A549 (cell line): ENCODE results near the gene TMA7B. TPM values are rescaled to one million over a fixed set of nuclear protein-coding genes. Genes with fewer than 3 reads are reported as not detected.

ENCODE experiments used
- ATAC-seq, 2 experiments: fragments of 200-7000 bp in 1 of 2; fragments of >200 bp in 1 of 2; cut with Nextera tagmentation in 1 of 2; cut with Tn5 transposase in 1 of 2; 3 replicates each; pipeline versions ENCODE4 v1.8.0 to v1.9.1; 2018 to 2020; ENCODE audit warnings: mild to moderate bottlenecking in 1 of 2, moderate library complexity in 1 of 2
- CTCF ChIA-PET: fragments of 300-600 bp; sonication (Branson Sonifier 250); formaldehyde crosslinking; extraction: SDS; loops from one replicate; lab custom pipeline; 2021; ENCODE audit warnings: antibody characterized with exemption, inconsistent platforms; lab: Yijun Ruan, JAX
- POLR2A ChIA-PET: fragments of 350-600 bp; formaldehyde crosslinking; extraction: SDS; loops from one replicate; lab custom pipeline; 2021; ENCODE audit warnings: antibody characterized with exemption, inconsistent platforms; lab: Yijun Ruan, JAX
- DNase-seq, 2 experiments: peaks; one replicate each; pipeline versions ENCODE4 v3.0.0 to v3.0.0-alpha.2; 2011 to 2016; ENCODE audit warnings: low read depth in 1 of 2, low spot score in 1 of 2
- FAIRE-seq: peaks from 2 replicates; lab custom pipeline; 2011; peaks lifted over from hg19 to GRCh38; lab: Jason Lieb, UNC
- H3K27ac ChIP-seq, 2 experiments: fragments of >200 bp; sonication (Bioruptor Twin); formaldehyde crosslinking; 3 replicates each; pipeline ENCODE4 v1.5.1; 2016 to 2017
- H3K4me1 ChIP-seq: fragments of >200 bp; sonication (Bioruptor Twin); formaldehyde crosslinking; 3 replicates; pipeline ENCODE4 v1.6.1; 2016
- H3K4me2 ChIP-seq: fragments of >200 bp; sonication (Bioruptor Twin); formaldehyde crosslinking; 3 replicates; pipeline ENCODE4 v1.6.1; 2016
- H3K4me3 ChIP-seq: fragments of >200 bp; sonication (Bioruptor Twin); formaldehyde crosslinking; 3 replicates; pipeline ENCODE4 v1.5.1; 2016
- H3K9me3 ChIP-seq: fragments of >200 bp; sonication (Bioruptor Twin); formaldehyde crosslinking; 3 replicates; pipeline ENCODE4 v1.6.1; 2016
- BHLHE40 ChIP-seq: IDR thresholded peaks from 2 replicates; pipeline ENCODE4 v1.6.1; 2012; ENCODE audit warnings: low read depth, low read length, inconsistent platforms
- CBX8 ChIP-seq: fragments of 200-600 bp; sonication (generic); IDR thresholded peaks from 2 replicates; pipeline ENCODE4 v1.6.1; 2016
- CEBPB ChIP-seq, 2 experiments: fragments of >200 bp in 1 of 2; sonication (Bioruptor Twin) in 1 of 2; formaldehyde crosslinking in 1 of 2; IDR thresholded peaks; 2 replicates each; pipeline ENCODE4 v1.6.1; 2012 to 2016
- FOSB ChIP-seq: fragments of 250-450 bp; sonication (Bioruptor Pico); IDR thresholded peaks from 2 replicates; pipeline ENCODE4 v1.5.0; 2020; ENCODE audit warnings: mild to moderate bottlenecking, moderate library complexity
- FOSL2 ChIP-seq, 2 experiments: fragments of 450-650 bp in 1 of 2; fragments of >200 bp in 1 of 2; sonication (Bioruptor Twin) in 1 of 2; formaldehyde crosslinking; IDR thresholded peaks; 2 replicates each; pipeline versions ENCODE4 v1.5.0 to v1.6.1; 2016 to 2020; ENCODE audit warnings: mild to moderate bottlenecking in 1 of 2, moderate library complexity in 1 of 2
- FOXS1 ChIP-seq: fragments of 250-450 bp; sonication (Bioruptor Pico); IDR thresholded peaks from 2 replicates; pipeline ENCODE4 v1.5.0; 2020; ENCODE audit warnings: mild to moderate bottlenecking, moderate library complexity
- GATA3 ChIP-seq: IDR thresholded peaks from 2 replicates; pipeline ENCODE4 v1.6.1; 2012; ENCODE audit warnings: borderline replicate concordance
- HEYL ChIP-seq: fragments of 250-450 bp; sonication (Bioruptor Pico); IDR thresholded peaks from 2 replicates; pipeline ENCODE4 v1.8.0; 2021; ENCODE audit warnings: mild to moderate bottlenecking, moderate library complexity
- HOXA7 ChIP-seq: fragments of 250-450 bp; sonication (Bioruptor Pico); IDR thresholded peaks from 2 replicates; pipeline ENCODE4 v1.5.0; 2020; ENCODE audit warnings: mild to moderate bottlenecking, moderate library complexity
- HOXB5 ChIP-seq: fragments of 250-450 bp; sonication (Bioruptor Pico); IDR thresholded peaks from 2 replicates; pipeline ENCODE4 v1.5.0; 2020; ENCODE audit warnings: mild to moderate bottlenecking, moderate library complexity
- JUN ChIP-seq, 2 experiments: fragments of >200 bp; sonication (Bioruptor Twin); formaldehyde crosslinking; IDR thresholded peaks; 2 replicates in 1 of 2; 3 replicates in 1 of 2; pipeline ENCODE4 v1.6.1; 2016 to 2017
- KDM5A ChIP-seq: fragments of 200-600 bp; sonication (generic); IDR thresholded peaks from 2 replicates; pipeline ENCODE4 v1.6.1; 2016; ENCODE audit warnings: antibody characterized with exemption, mild to moderate bottlenecking
- MAZ ChIP-seq: fragments of 150-350 bp; IDR thresholded peaks from 2 replicates; pipeline ENCODE4 v1.6.1; 2014; ENCODE audit warnings: antibody characterized with exemption, low read depth, low read length, borderline replicate concordance
- MYC ChIP-seq: IDR thresholded peaks from 2 replicates; pipeline ENCODE4 v1.6.1; 2012; ENCODE audit warnings: mild to moderate bottlenecking, inconsistent platforms, low read length, improper control_type of control experiment, borderline replicate concordance
- NFE2L2 ChIP-seq: fragments of 150-350 bp; conservative IDR thresholded peaks from 2 replicates; pipeline ENCODE4 v1.6.1; 2014; ENCODE audit warnings: low read length
- POLR2A ChIP-seq: IDR thresholded peaks from 2 replicates; pipeline ENCODE4 v1.6.1; 2012; ENCODE audit warnings: mild to moderate bottlenecking, low read length
- POLR2AphosphoS2 ChIP-seq: conservative IDR thresholded peaks from 2 replicates; pipeline ENCODE4 v1.6.1; 2012; ENCODE audit warnings: low read length, improper control_type of control experiment, inconsistent platforms
- RAD21 ChIP-seq, 2 experiments: fragments of >200 bp in 1 of 2; sonication (Bioruptor Twin) in 1 of 2; formaldehyde crosslinking in 1 of 2; IDR thresholded peaks in 1 of 2; conservative IDR thresholded peaks in 1 of 2; 2 replicates in 1 of 2; 3 replicates in 1 of 2; pipeline ENCODE4 v1.6.1; 2012 to 2018; ENCODE audit warnings: inconsistent platforms in 1 of 2
- RCOR1 ChIP-seq: fragments of 150-350 bp; IDR thresholded peaks from 2 replicates; pipeline ENCODE4 v1.6.1; 2014; ENCODE audit warnings: antibody characterized with exemption, low read length, low read depth
- RNF2 ChIP-seq: fragments of 200-600 bp; sonication (generic); IDR thresholded peaks from 2 replicates; pipeline ENCODE4 v1.6.1; 2016; ENCODE audit warnings: low read depth, mild to moderate bottlenecking, antibody characterized with exemption, moderate library complexity, borderline replicate concordance
- TFCP2L1 ChIP-seq: fragments of 250-450 bp; sonication (Bioruptor Pico); IDR thresholded peaks from 2 replicates; pipeline ENCODE4 v1.5.0; 2021; ENCODE audit warnings: mild to moderate bottlenecking
- ZC3H11A ChIP-seq: fragments of 450-650 bp; IDR thresholded peaks from 2 replicates; pipeline ENCODE4 v1.6.1; 2014; ENCODE audit warnings: antibody characterized with exemption, mild to moderate bottlenecking
- ZNF302 ChIP-seq: fragments of 250-450 bp; sonication (Bioruptor Pico); IDR thresholded peaks from 2 replicates; pipeline ENCODE4 v1.9.0; 2021; ENCODE audit warnings: inconsistent platforms, mild to moderate bottlenecking, moderate library complexity
- ZSCAN20 ChIP-seq: fragments of 250-450 bp; sonication (Bioruptor Pico); IDR thresholded peaks from 2 replicates; pipeline ENCODE4 v1.8.0; 2022; ENCODE audit warnings: mild to moderate bottlenecking, moderate library complexity
- WGBS: methylation state at CpG from one replicate; pipeline ENCODE4 v1.1.6; 2017; ENCODE audit errors: missing lambda C conversion rate; 5-methylcytosine and 5-hydroxymethylcytosine counted together
- polyA plus RNA-seq, 4 experiments: library from polyadenylated mRNA; depleted of rRNA in 3 of 4; stranded (reverse); fragments of >200 nt; fragmentation: RNase III in 1 of 4; extraction: RNeasy Plus Mini Kit Qiagen cat#74134 plus additional on column Dnase treatment in 1 of 4; gene quantifications; 2 replicates in 3 of 4; 3 replicates in 1 of 4; pipeline ENCODE4 v1.2.3, GENCODE V29; 2011 to 2017
- TF ChIP-seq, protein P1 (sequence below): fragments of >200 bp; sonication (Bioruptor Twin); formaldehyde crosslinking; IDR thresholded peaks from 3 replicates; pipeline ENCODE4 v1.6.1; 2016
- TF ChIP-seq, protein P2 (sequence below): IDR thresholded peaks from 2 replicates; pipeline ENCODE4 v1.6.1; 2012
- TF ChIP-seq, protein P3 (sequence below): fragments of >200 bp; sonication (Bioruptor Twin); formaldehyde crosslinking; IDR thresholded peaks from 2 replicates; pipeline ENCODE4 v1.6.1; 2016
- TF ChIP-seq, protein P4 (sequence below): fragments of 450-650 bp; IDR thresholded peaks from 2 replicates; pipeline ENCODE4 v1.6.1; 2014; ENCODE audit warnings: antibody characterized with exemption
- TF ChIP-seq, protein P5 (sequence below): fragments of 150-350 bp; IDR thresholded peaks from 2 replicates; pipeline ENCODE4 v1.6.1; 2014; ENCODE audit warnings: low read depth, mild to moderate bottlenecking, low read length
- TF ChIP-seq, protein P6 (sequence below): fragments of 250-450 bp; sonication (Bioruptor Pico); IDR thresholded peaks from 2 replicates; pipeline ENCODE4 v1.5.0; 2021; ENCODE audit warnings: mild to moderate bottlenecking, moderate library complexity, borderline replicate concordance

The TMA7B gene
- polyA plus RNA-seq, 2 of the 4 experiments (the other 2 are of a cell fraction), result not detected

DNA sequence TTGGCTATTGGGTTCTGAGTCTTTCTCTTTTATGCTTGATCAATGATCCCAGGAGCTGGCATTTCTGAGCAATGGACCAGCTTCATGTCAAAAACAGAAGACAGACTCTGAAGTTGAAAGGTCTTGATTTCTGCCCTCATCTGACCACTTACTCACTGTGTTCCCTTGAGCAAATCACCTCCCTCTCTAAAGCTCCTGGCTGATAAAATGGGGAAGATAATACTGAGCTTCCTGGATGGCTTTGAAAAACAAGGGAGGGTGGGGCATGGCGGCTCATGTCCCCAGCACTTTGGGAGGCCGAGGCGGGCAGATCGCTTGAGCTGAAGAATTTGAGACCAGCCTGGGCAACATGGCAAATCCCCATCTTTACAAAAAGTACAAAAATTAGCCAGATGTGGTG is 40.9 kb downstream of the TMA7B start:
- Histone ChIP-seq H3K27ac (no peak overlapping the region), H3K4me2 (no peak overlapping the region), H3K4me3 (no peak overlapping the region), H3K4me1 (peaks cover 28% of the 10 kb centered on the region; the same call in 2 of the 3 replicates), H3K9me3 (no peaks in the 10 kb centered on the region)
- TF ChIP-seq CEBPB (IDR thresholded peaks at IDR 0.05) (no peak), TFCP2L1 (CRISPR knock-in tag) (no peak), BHLHE40 (no peak), HEYL (no peak), KDM5A (no peak), HOXB5 (CRISPR knock-in tag) (no peak), NFE2L2 (no peak), POLR2A (no peak), RNF2 (no peak), JUN (IDR thresholded peaks at IDR 0.05) (no peak)
- TF ChIP-seq, protein P1, sequence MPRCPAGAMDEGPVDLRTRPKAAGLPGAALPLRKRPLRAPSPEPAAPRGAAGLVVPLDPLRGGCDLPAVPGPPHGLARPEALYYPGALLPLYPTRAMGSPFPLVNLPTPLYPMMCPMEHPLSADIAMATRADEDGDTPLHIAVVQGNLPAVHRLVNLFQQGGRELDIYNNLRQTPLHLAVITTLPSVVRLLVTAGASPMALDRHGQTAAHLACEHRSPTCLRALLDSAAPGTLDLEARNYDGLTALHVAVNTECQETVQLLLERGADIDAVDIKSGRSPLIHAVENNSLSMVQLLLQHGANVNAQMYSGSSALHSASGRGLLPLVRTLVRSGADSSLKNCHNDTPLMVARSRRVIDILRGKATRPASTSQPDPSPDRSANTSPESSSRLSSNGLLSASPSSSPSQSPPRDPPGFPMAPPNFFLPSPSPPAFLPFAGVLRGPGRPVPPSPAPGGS, result no peak
- TF ChIP-seq, protein P2, sequence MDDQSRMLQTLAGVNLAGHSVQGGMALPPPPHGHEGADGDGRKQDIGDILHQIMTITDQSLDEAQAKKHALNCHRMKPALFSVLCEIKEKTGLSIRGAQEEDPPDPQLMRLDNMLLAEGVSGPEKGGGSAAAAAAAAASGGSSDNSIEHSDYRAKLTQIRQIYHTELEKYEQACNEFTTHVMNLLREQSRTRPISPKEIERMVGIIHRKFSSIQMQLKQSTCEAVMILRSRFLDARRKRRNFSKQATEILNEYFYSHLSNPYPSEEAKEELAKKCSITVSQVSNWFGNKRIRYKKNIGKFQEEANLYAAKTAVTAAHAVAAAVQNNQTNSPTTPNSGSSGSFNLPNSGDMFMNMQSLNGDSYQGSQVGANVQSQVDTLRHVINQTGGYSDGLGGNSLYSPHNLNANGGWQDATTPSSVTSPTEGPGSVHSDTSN, result no peak
- TF ChIP-seq, protein P3, sequence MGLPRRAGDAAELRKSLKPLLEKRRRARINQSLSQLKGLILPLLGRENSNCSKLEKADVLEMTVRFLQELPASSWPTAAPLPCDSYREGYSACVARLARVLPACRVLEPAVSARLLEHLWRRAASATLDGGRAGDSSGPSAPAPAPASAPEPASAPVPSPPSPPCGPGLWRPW, result no peak
- TF ChIP-seq, protein P4, sequence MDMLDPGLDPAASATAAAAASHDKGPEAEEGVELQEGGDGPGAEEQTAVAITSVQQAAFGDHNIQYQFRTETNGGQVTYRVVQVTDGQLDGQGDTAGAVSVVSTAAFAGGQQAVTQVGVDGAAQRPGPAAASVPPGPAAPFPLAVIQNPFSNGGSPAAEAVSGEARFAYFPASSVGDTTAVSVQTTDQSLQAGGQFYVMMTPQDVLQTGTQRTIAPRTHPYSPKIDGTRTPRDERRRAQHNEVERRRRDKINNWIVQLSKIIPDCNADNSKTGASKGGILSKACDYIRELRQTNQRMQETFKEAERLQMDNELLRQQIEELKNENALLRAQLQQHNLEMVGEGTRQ, result no peak
- TF ChIP-seq, protein P5, sequence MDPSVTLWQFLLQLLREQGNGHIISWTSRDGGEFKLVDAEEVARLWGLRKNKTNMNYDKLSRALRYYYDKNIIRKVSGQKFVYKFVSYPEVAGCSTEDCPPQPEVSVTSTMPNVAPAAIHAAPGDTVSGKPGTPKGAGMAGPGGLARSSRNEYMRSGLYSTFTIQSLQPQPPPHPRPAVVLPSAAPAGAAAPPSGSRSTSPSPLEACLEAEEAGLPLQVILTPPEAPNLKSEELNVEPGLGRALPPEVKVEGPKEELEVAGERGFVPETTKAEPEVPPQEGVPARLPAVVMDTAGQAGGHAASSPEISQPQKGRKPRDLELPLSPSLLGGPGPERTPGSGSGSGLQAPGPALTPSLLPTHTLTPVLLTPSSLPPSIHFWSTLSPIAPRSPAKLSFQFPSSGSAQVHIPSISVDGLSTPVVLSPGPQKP, result no peak
- DNase-seq (no peak), ATAC-seq (no peak), FAIRE-seq (no peak)
- CTCF ChIA-PET, result interaction anchor here (0.6 to 2.6 kb wide), 8 partner anchors 23 to 614 kb away, joined by 3 to 10 read pairs (median 3); no protein-coding TSS in a partner anchor
- POLR2A ChIA-PET, result no interaction called here
- WGBS, result 83% methylated on average over 4 of the region's 4 CpGs

DNA sequence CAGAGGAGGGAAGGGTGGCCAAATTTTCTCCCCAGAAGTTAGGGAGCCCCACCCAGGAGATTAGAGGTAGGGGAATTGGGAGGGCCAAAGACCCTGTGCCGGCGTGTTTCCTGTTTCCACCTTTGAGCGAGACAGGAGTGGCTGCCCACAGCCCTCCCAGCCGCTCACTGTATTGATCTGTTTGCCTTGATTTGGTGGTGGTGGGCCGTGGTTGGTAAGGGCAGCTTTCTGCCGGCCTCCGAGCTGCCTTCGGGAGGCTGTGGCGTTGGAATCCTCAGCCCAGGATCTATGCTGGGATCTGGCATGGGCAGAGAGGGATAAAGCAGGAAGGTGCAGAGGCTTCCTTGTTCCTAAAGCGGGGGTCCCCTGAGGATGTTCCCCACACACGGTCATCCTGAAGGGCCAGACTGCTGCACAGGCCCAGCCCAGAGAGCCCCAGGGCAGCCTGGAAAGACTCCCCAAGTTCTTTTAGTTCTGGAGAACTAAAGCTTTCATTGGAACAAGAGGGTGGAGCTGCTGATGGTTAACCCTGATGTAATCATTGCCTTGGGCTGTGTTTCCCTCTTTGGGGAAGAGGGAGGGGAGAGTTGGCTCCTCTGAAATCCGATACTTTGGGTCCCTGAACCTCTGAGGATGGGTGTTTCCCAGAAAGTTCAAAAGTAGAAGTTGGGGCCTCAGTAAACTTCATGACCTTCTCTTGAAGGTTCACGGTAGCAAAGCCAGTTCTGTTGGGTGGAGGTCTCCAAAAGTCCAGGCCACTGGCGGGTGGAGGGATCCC is 41.8 kb downstream of the TMA7B start:
- WGBS, result 76% methylated on average over 4 of the region's 14 CpGs
- Histone ChIP-seq H3K4me2 (no peak overlapping the region), H3K4me1 (peaks cover 26% of the 10 kb centered on the region; the same call in 2 of the 3 replicates), H3K4me3 (no peak overlapping the region), H3K27ac (no peak overlapping the region), H3K9me3 (no peaks in the 10 kb centered on the region)
- CTCF ChIA-PET, result interaction anchor here (0.7 to 2.6 kb wide), 5 partner anchors 10 to 467 kb away, joined by 3 to 10 read pairs (median 4); no protein-coding TSS in a partner anchor
- DNase-seq (no peak), FAIRE-seq (no peak), ATAC-seq (no peak)
- POLR2A ChIA-PET, result no interaction called here
- no peak for TF ChIP-seq GATA3
- TF ChIP-seq POLR2AphosphoS2, result no peak
- TF ChIP-seq, protein P6, sequence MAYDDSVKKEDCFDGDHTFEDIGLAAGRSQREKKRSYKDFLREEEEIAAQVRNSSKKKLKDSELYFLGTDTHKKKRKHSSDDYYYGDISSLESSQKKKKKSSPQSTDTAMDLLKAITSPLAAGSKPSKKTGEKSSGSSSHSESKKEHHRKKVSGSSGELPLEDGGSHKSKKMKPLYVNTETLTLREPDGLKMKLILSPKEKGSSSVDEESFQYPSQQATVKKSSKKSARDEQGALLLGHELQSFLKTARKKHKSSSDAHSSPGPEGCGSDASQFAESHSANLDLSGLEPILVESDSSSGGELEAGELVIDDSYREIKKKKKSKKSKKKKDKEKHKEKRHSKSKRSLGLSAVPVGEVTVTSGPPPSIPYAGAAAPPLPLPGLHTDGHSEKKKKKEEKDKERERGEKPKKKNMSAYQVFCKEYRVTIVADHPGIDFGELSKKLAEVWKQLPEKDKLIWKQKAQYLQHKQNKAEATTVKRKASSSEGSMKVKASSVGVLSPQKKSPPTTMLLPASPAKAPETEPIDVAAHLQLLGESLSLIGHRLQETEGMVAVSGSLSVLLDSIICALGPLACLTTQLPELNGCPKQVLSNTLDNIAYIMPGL, result no peak
- TF ChIP-seq TFCP2L1 (CRISPR knock-in tag), result no peak
- no peak for TF ChIP-seq MYC
- no peak for TF ChIP-seq HOXA7
- no peak for TF ChIP-seq POLR2A
- no peak for TF ChIP-seq ZSCAN20 (CRISPR knock-in tag)
- no peak for TF ChIP-seq FOSL2 (IDR thresholded peaks at IDR 0.05)
- no peak for TF ChIP-seq FOSL2 (CRISPR knock-in tag; IDR thresholded peaks at IDR 0.05)
- no peak for TF ChIP-seq CEBPB (IDR thresholded peaks at IDR 0.05)
- no peak for TF ChIP-seq RAD21 (conservative IDR thresholded peaks at IDR 0.05 in 1 of 2, IDR thresholded peaks at IDR 0.05 in 1 of 2)
- TF ChIP-seq RCOR1, result no peak
- no peak for TF ChIP-seq FOXS1 (CRISPR knock-in tag)
- TF ChIP-seq ZNF302 (CRISPR knock-in tag), result no peak
- no peak for TF ChIP-seq MAZ
- no peak for TF ChIP-seq CBX8
- TF ChIP-seq KDM5A, result no peak
- no peak for TF ChIP-seq FOSB (CRISPR knock-in tag)
- TF ChIP-seq ZC3H11A, result no peak
